ENCODE data around the gene PMIS2. TPM values are rescaled to one million over a fixed set of nuclear protein-coding genes. Genes with fewer than 3 reads are reported as not detected.
"Not testable (repeated sequence)": the region's sequence is repeated elsewhere in the genome, so short reads cannot be mapped to it uniquely, and the experiment has no call there.

PMIS2 gene
- total RNA-seq, 2 experiments from 2014 or later = not detected

DNA sequence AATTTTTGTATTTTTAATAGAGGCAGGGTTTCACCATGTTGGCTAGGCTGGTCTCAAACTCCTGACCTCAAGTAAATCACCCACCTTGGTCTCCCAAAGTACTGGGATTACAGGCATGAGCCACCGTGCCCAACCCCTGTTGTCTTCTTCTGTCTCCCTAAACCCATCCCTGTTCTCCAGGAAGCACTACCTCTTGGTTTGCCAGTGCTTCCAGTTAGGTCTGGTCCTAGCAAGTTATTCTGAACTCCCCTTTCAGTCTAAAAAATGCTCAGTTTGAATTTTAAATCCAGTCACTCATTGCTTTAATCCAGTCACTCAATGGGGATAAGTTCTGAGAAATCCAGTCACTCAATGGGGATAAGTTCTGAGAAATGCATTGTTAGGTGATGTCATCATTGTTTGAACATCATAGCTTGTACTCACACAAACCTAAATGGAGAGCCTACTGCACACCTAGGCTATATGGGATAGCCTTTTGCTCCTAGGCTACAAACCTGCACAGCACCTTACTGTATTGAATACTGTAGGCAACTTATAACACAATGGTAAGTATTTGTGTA lies 14.5 kb upstream of the PMIS2 start:
- intact Hi-C loops (cut with micrococcal nuclease) = no loop called here
- Mint-ChIP-seq H3K36me3 (ENCODE audit: low read depth) (peaks cover 2% of the 10 kb centered on the region), H3K9me3 (peaks cover 18% of the 10 kb centered on the region), H3K27me3 (ENCODE audit: low read depth) (peaks cover 9% of the 10 kb centered on the region), H3K4me1 (ENCODE audit: low read depth) (no peaks in the 10 kb centered on the region), H3K4me3 (no peak overlapping the region), H3K27ac (no peak overlapping the region)
- no peak for DNase-seq
- CTCF ChIA-PET = no interaction called here

DNA sequence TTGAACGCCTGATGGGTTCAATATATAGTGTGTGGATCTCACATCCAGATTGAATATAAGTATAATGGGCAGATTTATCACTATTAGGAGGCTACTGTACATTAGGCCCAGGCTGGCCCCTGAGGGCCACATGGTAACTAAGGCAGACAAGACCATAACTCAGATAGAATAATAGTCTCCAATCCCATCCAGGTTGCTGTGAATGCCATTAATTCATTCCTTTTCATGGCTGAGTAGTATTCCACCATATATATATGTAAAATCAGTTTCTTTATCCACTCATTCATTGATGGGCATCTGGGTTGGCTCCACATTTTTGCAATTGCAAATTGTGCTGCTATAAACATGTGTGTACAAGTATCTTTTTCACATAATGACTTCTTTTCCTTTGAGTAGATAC lies 8.1 kb upstream of the PMIS2 start:
- Mint-ChIP-seq H3K27me3 (ENCODE audit: low read depth) (peaks cover 4% of the 10 kb centered on the region), H3K36me3 (ENCODE audit: low read depth) (peaks cover 2% of the 10 kb centered on the region), H3K9me3 (peaks cover 29% of the 10 kb centered on the region), H3K4me1 (ENCODE audit: low read depth) (no peaks in the 10 kb centered on the region), H3K27ac (no peak overlapping the region), H3K4me3 (no peak overlapping the region)
- CTCF ChIA-PET = interaction anchor here (1.4 kb wide), 1 partner anchor 225 kb away, joined by 3 read pairs; no protein-coding TSS in a partner anchor
- no peak for DNase-seq
- intact Hi-C loops (cut with micrococcal nuclease) = no loop called here

DNA sequence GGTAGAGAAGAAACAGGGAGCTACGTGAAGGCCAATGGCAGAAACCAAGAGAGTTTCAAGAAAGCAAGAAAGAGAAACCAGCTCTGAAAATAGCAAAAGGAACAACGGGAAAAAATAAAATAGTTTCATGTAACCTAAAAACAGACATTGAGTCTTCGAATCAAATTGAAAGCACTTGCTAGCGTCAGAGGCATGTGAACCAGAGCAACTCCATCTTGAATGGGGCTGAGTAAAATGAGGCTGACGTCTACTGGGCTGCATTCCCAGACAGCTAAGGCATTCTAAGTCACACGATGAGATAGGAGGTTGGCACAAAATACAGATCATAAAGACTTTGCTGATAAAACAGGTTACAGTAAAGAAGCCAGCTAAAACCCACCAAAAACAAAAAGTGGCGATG lies 7.3 kb upstream of the PMIS2 start:
- H3K4me1 Mint-ChIP-seq (ENCODE audit: low read depth) = no peaks in the 10 kb centered on the region
- H3K27me3 Mint-ChIP-seq (ENCODE audit: low read depth) = peaks cover 5% of the 10 kb centered on the region
- CTCF ChIA-PET = interaction anchor here (1.4 to 3.2 kb wide), 2 partner anchors 30 to 226 kb away, joined by 3 to 12 read pairs; no protein-coding TSS in a partner anchor
- no peak for DNase-seq
- peaks cover 2% of the 10 kb centered on the region for H3K36me3 Mint-ChIP-seq (ENCODE audit: low read depth)
- intact Hi-C loops (cut with micrococcal nuclease) = no loop called here
- no peak overlapping the region for H3K27ac Mint-ChIP-seq
- H3K9me3 Mint-ChIP-seq = peaks cover 29% of the 10 kb centered on the region
- no peak overlapping the region for H3K4me3 Mint-ChIP-seq

DNA sequence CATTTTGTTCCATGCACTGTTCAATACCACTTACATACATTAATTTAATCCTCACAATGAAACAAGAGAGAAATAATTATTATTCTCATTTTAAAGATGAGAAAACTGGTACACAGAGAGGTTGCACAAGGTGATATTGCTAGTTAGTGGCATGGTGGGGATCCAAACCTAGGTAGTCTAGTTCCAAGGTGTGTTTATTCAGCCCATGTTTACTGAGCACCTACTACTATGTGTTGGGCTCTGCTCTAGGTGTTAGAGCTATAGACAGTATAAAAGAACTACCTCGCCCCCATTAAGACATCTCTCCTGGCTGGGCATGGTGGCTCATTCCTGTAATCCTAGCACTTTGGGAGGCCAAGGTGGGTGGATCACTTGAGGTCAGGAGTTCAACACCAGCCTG lies 3.2 kb upstream of the PMIS2 start:
- Mint-ChIP-seq H3K4me1 (ENCODE audit: low read depth) (no peaks in the 10 kb centered on the region), H3K4me3 (no peak overlapping the region), H3K27me3 (ENCODE audit: low read depth) (peaks cover 9% of the 10 kb centered on the region), H3K27ac (no peak overlapping the region), H3K36me3 (ENCODE audit: low read depth) (no peaks in the 10 kb centered on the region), H3K9me3 (peaks cover 2% of the 10 kb centered on the region)
- intact Hi-C loops (cut with micrococcal nuclease) = no loop called here
- CTCF ChIA-PET = no interaction called here
- no peak for DNase-seq

DNA sequence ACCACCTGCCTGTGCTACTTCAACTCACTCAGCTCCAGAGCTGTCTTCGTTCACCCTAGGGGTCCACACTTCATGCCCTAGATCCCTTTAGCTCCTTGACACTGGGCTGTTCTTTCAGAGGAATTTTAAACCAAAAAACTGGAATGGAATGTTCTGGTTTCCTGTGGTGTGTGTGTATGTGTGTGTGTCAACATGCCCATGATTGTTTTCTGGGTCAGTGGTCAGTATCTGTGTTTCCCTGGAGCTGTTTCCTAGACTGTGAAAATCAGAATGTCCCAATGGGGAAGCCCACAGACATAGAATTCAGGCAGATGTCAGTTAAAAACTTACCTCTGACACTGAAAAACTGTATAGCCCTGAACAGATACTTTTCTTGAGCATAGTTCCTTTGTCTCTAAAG lies 1.3 kb downstream of the PMIS2 start:
- intact Hi-C loops (cut with micrococcal nuclease) = no loop called here
- no peak overlapping the region for H3K27ac Mint-ChIP-seq
- H3K27me3 Mint-ChIP-seq (ENCODE audit: low read depth) = peaks cover 5% of the 10 kb centered on the region
- no peaks in the 10 kb centered on the region for H3K9me3 Mint-ChIP-seq
- H3K4me1 Mint-ChIP-seq (ENCODE audit: low read depth) = no peaks in the 10 kb centered on the region
- no peak overlapping the region for H3K4me3 Mint-ChIP-seq
- DNase-seq = no peak
- CTCF ChIA-PET = interaction anchor here (0.7 to 1.2 kb wide), 2 partner anchors 39 to 78 kb away, joined by 3 to 6 read pairs; no protein-coding TSS in a partner anchor
- no peaks in the 10 kb centered on the region for H3K36me3 Mint-ChIP-seq (ENCODE audit: low read depth)

DNA sequence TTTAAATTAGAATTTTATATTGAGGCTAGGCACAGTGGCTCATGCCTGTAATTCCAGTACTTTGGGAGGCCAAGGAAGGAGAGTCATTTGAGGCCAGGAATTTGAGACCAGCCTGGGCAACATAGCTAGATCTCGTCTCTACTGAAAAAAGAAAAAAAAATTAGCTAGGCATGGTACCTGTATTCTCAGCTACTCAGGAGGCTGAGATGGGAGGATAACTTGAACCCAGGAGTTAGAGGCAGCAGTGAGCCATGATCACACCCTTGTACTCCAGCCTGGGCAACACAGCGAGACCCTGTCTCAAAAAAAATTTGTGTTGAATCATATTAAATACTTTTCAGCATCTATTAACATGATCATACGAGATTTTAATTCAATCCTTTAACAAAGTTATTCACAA lies 4.9 kb downstream of the PMIS2 start:
- CTCF ChIA-PET = interaction anchor here (0.7 to 4.9 kb wide), 5 partner anchors 42 to 476 kb away, joined by 4 to 26 read pairs (median 6); no protein-coding TSS in a partner anchor

DNA sequence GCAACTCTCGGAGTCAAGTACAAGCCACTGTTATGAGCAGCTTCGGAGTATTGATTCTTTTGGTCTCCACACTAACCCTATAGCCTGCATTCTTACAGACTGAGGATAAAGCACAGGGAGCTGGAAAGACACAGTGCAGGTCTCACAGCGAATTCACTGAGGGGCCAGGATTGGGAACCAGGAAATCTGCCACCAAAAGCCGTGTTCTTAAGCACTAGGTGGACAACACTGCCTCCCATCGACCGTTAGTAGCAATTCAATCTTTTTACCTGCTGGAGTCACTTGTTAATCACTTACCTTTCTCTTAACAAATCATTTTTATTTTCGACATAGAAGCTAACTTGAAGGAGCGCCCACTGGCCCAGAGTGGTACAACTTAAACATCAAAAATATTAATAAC lies 6.3 kb downstream of the PMIS2 start:
- H3K36me3 Mint-ChIP-seq (ENCODE audit: low read depth) = no peaks in the 10 kb centered on the region
- CTCF ChIA-PET = interaction anchor here (0.5 to 4.9 kb wide), 13 partner anchors 8 to 227 kb away, joined by 3 to 26 read pairs (median 4); partner anchors contain the start of gene COX6B1
- peak; percentile 35 for DNase-seq
- H3K4me1 Mint-ChIP-seq (ENCODE audit: low read depth) = peaks cover 3% of the 10 kb centered on the region
- H3K9me3 Mint-ChIP-seq = no peaks in the 10 kb centered on the region
- no peak overlapping the region for H3K27ac Mint-ChIP-seq
- no peak overlapping the region for H3K4me3 Mint-ChIP-seq
- intact Hi-C loops (cut with micrococcal nuclease) = loop anchor here (1.0 kb wide), 2 partner anchors 43 to 82 kb away; no protein-coding TSS in a partner anchor
- no peaks in the 10 kb centered on the region for H3K27me3 Mint-ChIP-seq (ENCODE audit: low read depth)

More for the DNA sequence above, 4.9 kb downstream of the PMIS2 start:
- Mint-ChIP-seq H3K36me3 (ENCODE audit: low read depth) (no peaks in the 10 kb centered on the region), H3K4me3 (no peak overlapping the region), H3K27ac (no peak overlapping the region), H3K4me1 (ENCODE audit: low read depth) (no peaks in the 10 kb centered on the region), H3K27me3 (ENCODE audit: low read depth) (no peaks in the 10 kb centered on the region), H3K9me3 (no peaks in the 10 kb centered on the region)
- intact Hi-C loops (cut with micrococcal nuclease) = no loop called here
- DNase-seq = no peak

DNA sequence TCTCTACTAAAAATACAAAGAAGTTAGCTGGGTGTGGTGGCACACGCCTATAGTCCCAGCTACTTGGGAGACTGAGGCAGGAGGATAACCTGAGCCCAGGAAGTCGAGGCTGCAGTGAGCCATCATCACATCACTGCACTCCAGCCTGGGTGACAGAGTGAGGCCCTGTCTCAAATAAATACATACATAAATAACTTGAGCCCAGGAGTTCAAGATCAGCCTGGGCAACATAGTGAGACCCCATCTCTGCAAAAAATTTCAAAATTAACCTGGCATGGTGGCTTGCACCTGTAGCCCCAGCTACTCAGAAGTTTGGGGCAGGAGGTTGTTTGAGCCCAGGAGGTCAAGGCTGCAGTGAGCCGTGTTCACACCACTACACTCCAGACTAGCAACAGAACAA lies 9.1 kb downstream of the PMIS2 start:
- H3K4me1 Mint-ChIP-seq (ENCODE audit: low read depth); DNase-seq; H3K27ac Mint-ChIP-seq; H3K27me3 Mint-ChIP-seq (ENCODE audit: low read depth); intact Hi-C loops (cut with micrococcal nuclease); CTCF ChIA-PET; H3K9me3 Mint-ChIP-seq; H3K4me3 Mint-ChIP-seq; H3K36me3 Mint-ChIP-seq (ENCODE audit: low read depth): not testable (repeated sequence)

DNA sequence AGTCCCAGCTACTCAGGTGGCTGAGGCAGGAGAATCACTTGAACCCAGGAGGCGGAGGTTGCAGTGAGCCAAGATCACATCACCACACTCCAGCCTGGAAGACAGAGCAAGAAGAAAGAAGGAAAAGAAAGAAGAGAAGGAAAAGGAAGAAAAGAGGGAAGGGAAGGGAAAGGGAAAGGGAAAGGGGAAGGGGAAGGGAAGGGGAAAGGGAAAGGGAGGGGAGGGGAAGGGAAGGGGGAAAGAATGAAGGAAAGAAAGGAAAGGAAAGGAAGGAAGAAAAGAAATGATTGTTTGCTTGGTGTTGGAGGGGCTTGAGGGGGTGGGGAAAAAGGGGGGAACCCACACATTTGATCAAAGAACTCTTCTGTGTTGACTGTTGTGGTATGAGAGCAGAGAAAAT lies 10.0 kb downstream of the PMIS2 start:
- intact Hi-C loops (cut with micrococcal nuclease) = loop anchor here (1.0 kb wide), 1 partner anchor 36 kb away; no protein-coding TSS in a partner anchor
- H3K9me3 Mint-ChIP-seq = no peaks in the 10 kb centered on the region
- peaks cover 3% of the 10 kb centered on the region for H3K4me1 Mint-ChIP-seq (ENCODE audit: low read depth)
- H3K4me3 Mint-ChIP-seq = no peak overlapping the region
- H3K27ac Mint-ChIP-seq = no peak overlapping the region
- H3K27me3 Mint-ChIP-seq (ENCODE audit: low read depth) = no peaks in the 10 kb centered on the region
- DNase-seq = no peak
- CTCF ChIA-PET = interaction anchor here (0.7 to 1.8 kb wide), 2 partner anchors 86 to 218 kb away, joined by 4 to 6 read pairs; no protein-coding TSS in a partner anchor
- H3K36me3 Mint-ChIP-seq (ENCODE audit: low read depth) = no peaks in the 10 kb centered on the region

DNA sequence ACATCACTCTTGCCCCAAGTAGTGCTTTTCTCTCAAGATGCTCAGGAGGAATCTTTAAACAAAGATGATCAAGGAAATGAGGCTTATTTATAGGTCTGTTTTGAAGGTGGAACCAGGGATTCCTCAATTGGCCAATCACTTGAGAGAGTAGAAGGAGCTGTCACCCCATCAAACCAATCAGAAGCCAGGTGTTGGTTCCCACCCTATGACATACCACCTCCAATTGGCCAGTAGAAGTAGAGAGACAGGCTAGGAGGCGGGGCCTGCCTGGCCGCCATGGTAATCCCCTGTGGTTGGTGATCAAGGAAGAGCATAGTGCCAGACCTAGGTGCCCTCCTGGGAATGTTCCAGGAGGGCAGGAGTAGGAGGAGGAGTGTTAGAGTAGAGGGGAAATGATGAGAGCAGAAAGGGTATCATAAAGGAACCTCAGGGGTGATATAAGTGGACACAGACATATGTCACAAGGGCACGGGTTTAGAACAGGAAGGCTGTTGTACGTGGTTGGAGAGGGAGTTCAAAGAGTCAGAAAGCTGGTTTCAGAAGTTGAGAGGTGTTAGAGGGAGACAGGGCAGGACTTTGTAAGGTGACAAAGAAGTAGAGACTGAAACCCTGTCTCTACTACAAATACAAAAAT lies 10.5 kb downstream of the PMIS2 start:
- Mint-ChIP-seq H3K27me3 (ENCODE audit: low read depth) (no peaks in the 10 kb centered on the region), H3K4me3 (no peak overlapping the region), H3K9me3 (no peaks in the 10 kb centered on the region), H3K27ac (no peak overlapping the region), H3K4me1 (ENCODE audit: low read depth) (peaks cover 3% of the 10 kb centered on the region), H3K36me3 (ENCODE audit: low read depth) (no peaks in the 10 kb centered on the region)
- CTCF ChIA-PET = interaction anchor here (1.8 kb wide), 1 partner anchor 86 kb away, joined by 6 read pairs; no protein-coding TSS in a partner anchor
- intact Hi-C loops (cut with micrococcal nuclease) = loop anchor here (1.0 kb wide), 1 partner anchor 36 kb away; no protein-coding TSS in a partner anchor
- DNase-seq = peak; percentile 18

DNA sequence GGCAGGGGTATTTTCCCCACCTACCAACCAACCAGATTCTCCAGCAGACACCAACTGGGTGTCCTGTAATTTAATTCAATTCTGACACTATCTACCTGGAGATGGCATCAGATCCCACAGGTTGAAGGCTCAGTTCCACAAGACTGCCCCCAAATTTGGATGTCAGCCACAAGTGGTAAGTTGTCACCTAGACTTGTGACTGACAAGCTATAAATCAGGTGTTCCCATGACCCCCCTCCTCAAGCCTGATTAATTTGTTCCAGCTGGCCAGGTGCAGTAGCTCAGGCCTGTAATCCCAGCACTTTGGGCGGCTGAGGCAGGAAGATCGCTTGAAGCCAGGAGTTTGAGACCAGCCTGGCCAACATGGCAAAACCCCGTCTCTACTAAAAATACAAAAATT lies 16.0 kb downstream of the PMIS2 start:
- Mint-ChIP-seq H3K9me3 (no peaks in the 10 kb centered on the region), H3K36me3 (ENCODE audit: low read depth) (no peaks in the 10 kb centered on the region)
- CTCF ChIA-PET = no interaction called here

DNA sequence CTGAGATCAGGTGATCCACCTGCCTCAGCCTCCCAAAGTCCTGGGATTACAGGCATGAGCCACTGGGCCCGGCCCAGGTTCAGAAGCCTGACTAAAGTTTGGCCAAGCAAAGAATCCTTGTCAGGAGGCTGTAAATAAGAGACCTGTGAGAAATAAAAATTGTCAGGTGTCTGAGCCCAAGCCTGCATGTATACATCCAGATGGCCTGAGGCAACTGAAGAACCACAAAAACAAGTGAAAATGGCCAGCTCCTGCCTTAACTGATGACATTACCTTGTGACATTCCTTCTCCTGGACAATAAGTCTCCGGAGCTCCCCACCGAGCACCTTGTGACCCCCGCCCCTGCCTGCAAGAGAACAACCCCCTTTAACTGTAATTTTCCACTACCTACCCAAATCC lies 18.5 kb downstream of the PMIS2 start:
- peaks cover 15% of the 10 kb centered on the region for H3K9me3 Mint-ChIP-seq
- H3K27ac Mint-ChIP-seq; H3K36me3 Mint-ChIP-seq (ENCODE audit: low read depth); DNase-seq; CTCF ChIA-PET; H3K4me1 Mint-ChIP-seq (ENCODE audit: low read depth); H3K4me3 Mint-ChIP-seq; H3K27me3 Mint-ChIP-seq (ENCODE audit: low read depth); intact Hi-C loops (cut with micrococcal nuclease): not testable (repeated sequence)

More for the DNA sequence above, 16.0 kb downstream of the PMIS2 start:
- Mint-ChIP-seq H3K4me1 (ENCODE audit: low read depth) (no peaks in the 10 kb centered on the region), H3K27ac (no peak overlapping the region), H3K27me3 (ENCODE audit: low read depth) (no peaks in the 10 kb centered on the region), H3K4me3 (no peak overlapping the region)
- no peak for DNase-seq
- intact Hi-C loops (cut with micrococcal nuclease) = no loop called here

DNA sequence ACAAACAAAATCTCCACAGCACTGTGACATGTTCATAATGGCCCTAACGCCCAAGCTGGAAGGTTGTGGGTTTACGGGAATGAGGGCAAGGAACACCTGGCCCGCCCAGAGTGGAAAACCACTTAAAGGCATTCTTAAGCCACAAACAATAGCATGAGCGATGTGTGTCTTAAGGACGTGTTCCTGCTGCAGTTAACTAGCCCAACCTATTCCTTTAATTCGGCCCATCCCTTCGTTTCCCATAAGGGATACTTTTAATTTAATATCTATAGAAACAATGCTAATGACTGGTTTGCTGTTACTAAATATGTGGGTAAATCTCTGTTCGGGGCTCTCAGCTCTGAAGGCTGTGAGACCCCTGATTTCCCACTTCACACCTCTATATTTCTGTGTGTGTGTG lies 21.2 kb downstream of the PMIS2 start:
- Mint-ChIP-seq H3K4me1 (ENCODE audit: low read depth) (peaks cover 19% of the 10 kb centered on the region), H3K9me3 (peaks cover 15% of the 10 kb centered on the region)
- intact Hi-C loops (cut with micrococcal nuclease); H3K4me3 Mint-ChIP-seq; DNase-seq; H3K36me3 Mint-ChIP-seq (ENCODE audit: low read depth); H3K27me3 Mint-ChIP-seq (ENCODE audit: low read depth); H3K27ac Mint-ChIP-seq: not testable (repeated sequence)
- CTCF ChIA-PET = interaction anchor here (1.3 kb wide), 2 partner anchors 59 to 112 kb away, joined by 3 to 4 read pairs; no protein-coding TSS in a partner anchor
